HepG2 (cell line): ENCODE measurements around the gene KCNT1.

Source experiments
- CTCF ChIP-seq: sonication (generic); formaldehyde crosslinking; IDR thresholded peaks from 2 replicates; pipeline ENCODE4 v1.5.0; 2020; ENCODE audit warnings: mild to moderate bottlenecking, missing genetic modification reagents, moderate library complexity
- GABPA ChIP-seq, 2 experiments: IDR thresholded peaks; 2 replicates each; pipeline ENCODE4 v1.6.1; 2011 to 2016; ENCODE audit warnings: low read depth in 2 of 2, low read length in 1 of 2, missing biosample characterization in 1 of 2, missing genetic modification characterization in 1 of 2
- MLX ChIP-seq: IDR thresholded peaks from 2 replicates; pipeline ENCODE4 v1.6.1; 2016
- NFIC ChIP-seq: IDR thresholded peaks from 2 replicates; pipeline ENCODE4 v1.6.1; 2012; ENCODE audit warnings: mild to moderate bottlenecking, low read length, inconsistent platforms
- ZNF768 ChIP-seq: sonication (generic); formaldehyde crosslinking; IDR thresholded peaks from 2 replicates; pipeline ENCODE4 v1.4.0; 2020; ENCODE audit warnings: missing genetic modification reagents
- ZNF770 ChIP-seq: sonication (generic); formaldehyde crosslinking; IDR thresholded peaks from 2 replicates; pipeline ENCODE4 v1.5.0; 2020; ENCODE audit warnings: mild to moderate bottlenecking, missing genetic modification reagents

GRCh38 chr9:135796784-135797485 is 95.0 kb downstream of the KCNT1 start:
- no peak for TF ChIP-seq GABPA (IDR thresholded peaks at IDR 0.05; ENCODE audit: low read depth, low read length)
- no peak for TF ChIP-seq GABPA (CRISPR knock-in tag; IDR thresholded peaks at IDR 0.05; ENCODE audit: low read depth)
- TF ChIP-seq ZNF770 (CRISPR knock-in tag), result no peak
- no peak for TF ChIP-seq CTCF
- TF ChIP-seq ZNF768, result no peak
- TF ChIP-seq MLX (CRISPR knock-in tag), result no peak
- no peak for TF ChIP-seq NFIC
